Activated effector memory CD4-positive, alpha-beta T cell treated with anti-CD3 and anti-CD28 coated beads, Interleukin-2, amount 50 U/mL, for 16 hours (primary cell): Measurements from ENCODE around the gene ZNF469.

Source experiments
- DNase-seq: peaks from one replicate; pipeline ENCODE4 v3.0.0-alpha.2; 2020

The ZNF469 gene

GRCh38 chr16:88412766-88413165 lies 30.0 kb downstream of the ZNF469 start:
- DNase-seq, result no peak

GRCh38 chr16:88413231-88413630 lies 30.5 kb downstream of the ZNF469 start:
- no peak for DNase-seq

- DNase-seq, result no peak
Measured at GRCh38 chr16:88413631-88414030, 30.9 kb downstream of the ZNF469 start.

GRCh38 chr16:88414521-88415380 lies 32.0 kb downstream of the ZNF469 start:
- no peak for DNase-seq

- DNase-seq, result no peak
Measured at GRCh38 chr16:88415381-88415705, 32.6 kb downstream of the ZNF469 start.

GRCh38 chr16:88415713-88416323 lies 33.1 kb downstream of the ZNF469 start:
- no peak for DNase-seq

- no peak for DNase-seq
Measured at GRCh38 chr16:88416686-88417085, 33.9 kb downstream of the ZNF469 start.

GRCh38 chr16:88417684-88418476 lies 35.1 kb downstream of the ZNF469 start:
- DNase-seq, result no peak

GRCh38 chr16:88418869-88419268 lies 36.1 kb downstream of the ZNF469 start:
- DNase-seq, result no peak

GRCh38 chr16:88419790-88420189 lies 37.0 kb downstream of the ZNF469 start:
- no peak for DNase-seq

GRCh38 chr16:88420496-88420895 lies 37.7 kb downstream of the ZNF469 start:
- DNase-seq, result no peak

- DNase-seq, result no peak
Measured at GRCh38 chr16:88421301-88421700, 38.5 kb downstream of the ZNF469 start.

- DNase-seq, result no peak
Measured at GRCh38 chr16:88421871-88422433, 39.2 kb downstream of the ZNF469 start.

- DNase-seq, result no peak
Measured at GRCh38 chr16:88422733-88423447, 40.1 kb downstream of the ZNF469 start.

GRCh38 chr16:88423448-88423850 lies 40.7 kb downstream of the ZNF469 start:
- DNase-seq, result no peak

GRCh38 chr16:88424587-88425235 lies 42.0 kb downstream of the ZNF469 start:
- DNase-seq, result no peak

GRCh38 chr16:88426018-88426417 lies 43.3 kb downstream of the ZNF469 start:
- DNase-seq, result no peak

- no peak for DNase-seq
Measured at GRCh38 chr16:88427376-88427775, 44.6 kb downstream of the ZNF469 start.

GRCh38 chr16:88428156-88428555 lies 45.4 kb downstream of the ZNF469 start:
- DNase-seq, result no peak

- no peak for DNase-seq
Measured at GRCh38 chr16:88428616-88429386, 46.0 kb downstream of the ZNF469 start.
